RKO (cell line): Measurements from ENCODE around the gene DIAPH2.
A peak's percentile ranks its signal among the peaks of the same experiment; 100 is the strongest.
"Not testable (repeated sequence)": the region's sequence is repeated elsewhere in the genome, so short reads cannot be mapped to it uniquely, and the experiment has no call there.

Source experiments
- DNase-seq: peaks from one replicate; pipeline ENCODE4 v3.0.0-alpha.2; 2016; ENCODE audit warnings: low spot score

DIAPH2 gene

DNA sequence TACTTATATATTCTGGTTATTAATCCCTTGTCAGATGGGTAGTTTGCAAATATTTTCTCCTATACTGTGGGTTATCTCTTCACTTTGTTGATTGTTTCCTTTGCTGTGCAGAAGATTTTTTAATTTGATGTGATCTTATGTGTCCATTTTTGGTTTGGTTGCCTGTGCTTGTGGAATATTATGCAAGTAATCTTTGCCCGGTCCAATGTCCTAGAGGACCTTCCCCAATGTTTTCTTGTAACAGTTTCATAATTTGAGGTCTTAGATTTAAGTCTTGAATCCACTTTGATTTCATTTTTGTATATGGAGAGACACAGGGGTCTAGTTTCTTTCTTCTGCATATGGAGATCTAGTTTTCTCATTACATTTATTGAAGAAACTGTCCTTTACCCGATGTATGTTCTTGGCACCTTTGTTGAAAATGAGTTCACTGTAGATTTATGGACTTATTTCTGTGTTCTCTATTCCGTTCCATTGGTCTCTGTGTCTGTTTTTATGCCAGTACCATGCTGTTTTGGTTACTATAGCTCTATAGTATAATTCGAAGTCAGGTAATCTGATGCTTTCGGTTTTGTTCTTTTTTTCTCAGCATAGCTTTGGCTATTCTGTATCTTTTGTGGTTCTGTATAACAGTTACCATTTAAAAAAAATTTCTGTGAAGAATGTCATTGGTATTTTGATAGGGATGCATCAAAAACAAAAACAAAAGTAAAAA is 34.7 kb downstream of the DIAPH2 start:
- DNase-seq: no peak

DNA sequence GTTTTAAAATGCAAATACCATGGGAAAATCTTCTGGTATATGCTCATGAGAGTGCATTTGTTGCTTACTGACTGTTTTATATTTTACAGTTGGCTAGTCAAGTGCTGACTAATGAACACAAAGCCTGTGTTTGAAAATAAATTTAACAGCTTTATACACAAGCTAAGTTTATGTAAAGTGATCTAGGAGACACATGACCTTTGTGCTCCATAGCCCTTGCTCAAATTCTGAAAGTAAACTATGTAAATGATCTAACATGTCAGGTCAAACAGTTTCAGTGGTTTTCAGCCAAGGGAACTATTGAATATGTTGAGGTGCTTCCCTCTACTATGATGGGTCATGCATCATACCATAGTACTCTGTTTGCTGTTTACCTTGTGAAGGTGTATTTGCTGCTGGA is 36.7 kb downstream of the DIAPH2 start:
- DNase-seq: no peak

DNA sequence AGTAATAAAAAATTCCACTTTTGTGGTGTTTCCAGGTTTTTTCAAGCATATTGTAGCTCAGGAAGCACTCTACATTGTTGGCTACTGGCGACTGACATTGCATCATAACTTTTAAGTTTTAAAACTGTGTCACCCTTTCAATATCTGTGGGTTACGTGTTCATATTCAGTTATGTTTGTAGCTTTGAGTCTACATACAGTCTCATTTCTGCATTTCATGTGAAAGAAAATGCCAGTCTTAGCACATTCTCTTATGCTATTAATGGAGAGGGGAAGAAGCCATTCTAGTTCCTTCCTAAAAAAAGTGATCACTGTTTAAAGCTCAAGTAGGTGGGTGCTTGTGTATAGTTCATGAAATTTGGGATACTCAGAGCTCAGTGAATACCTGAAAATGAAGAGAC is 38.1 kb downstream of the DIAPH2 start:
- DNase-seq: no peak

- no peak for DNase-seq
Measured at GRCh38 chrX:96729053-96729452, 44.4 kb downstream of the DIAPH2 start.

DNA sequence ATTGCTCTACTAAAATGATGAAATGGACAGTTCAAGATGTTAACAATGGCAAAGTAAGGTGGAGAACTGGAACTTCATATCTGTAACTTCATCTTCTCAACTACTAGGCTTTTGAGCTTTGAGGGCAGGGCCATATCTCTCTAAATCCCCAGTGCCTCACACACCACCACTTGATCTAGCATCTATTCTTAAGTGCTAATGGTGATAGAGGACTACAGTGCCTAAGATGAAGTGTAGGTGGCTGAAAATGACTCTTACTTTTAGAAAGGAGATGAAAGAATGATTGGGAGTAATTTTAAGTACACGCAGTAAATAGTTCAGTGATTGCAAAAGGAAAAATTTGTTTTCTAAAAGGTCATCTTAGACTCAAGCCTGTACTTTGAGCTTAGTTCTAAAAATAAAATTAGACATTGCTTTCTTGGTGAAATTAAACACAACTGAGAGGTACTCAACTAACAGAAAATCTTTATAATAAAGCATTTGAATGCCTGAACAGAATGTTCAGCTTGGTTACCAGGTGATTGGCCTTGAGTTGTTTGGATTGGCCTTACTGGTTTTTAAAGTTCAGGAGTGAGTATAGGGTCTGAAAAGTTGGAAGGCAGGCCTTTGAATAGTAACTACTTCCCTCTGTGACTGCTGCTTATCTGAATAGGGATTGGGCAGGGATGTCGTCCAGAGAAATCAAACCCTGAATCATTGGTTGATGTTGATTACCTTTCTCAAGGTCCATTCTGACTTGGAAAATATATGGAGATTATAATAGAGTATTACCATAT is 45.4 kb downstream of the DIAPH2 start:
- DNase-seq: no peak

GRCh38 chrX:96731000-96731399 is 46.4 kb downstream of the DIAPH2 start:
- not testable (repeated sequence) for DNase-seq

- DNase-seq: no peak
Measured at GRCh38 chrX:96743367-96744073, 58.9 kb downstream of the DIAPH2 start.

DNA sequence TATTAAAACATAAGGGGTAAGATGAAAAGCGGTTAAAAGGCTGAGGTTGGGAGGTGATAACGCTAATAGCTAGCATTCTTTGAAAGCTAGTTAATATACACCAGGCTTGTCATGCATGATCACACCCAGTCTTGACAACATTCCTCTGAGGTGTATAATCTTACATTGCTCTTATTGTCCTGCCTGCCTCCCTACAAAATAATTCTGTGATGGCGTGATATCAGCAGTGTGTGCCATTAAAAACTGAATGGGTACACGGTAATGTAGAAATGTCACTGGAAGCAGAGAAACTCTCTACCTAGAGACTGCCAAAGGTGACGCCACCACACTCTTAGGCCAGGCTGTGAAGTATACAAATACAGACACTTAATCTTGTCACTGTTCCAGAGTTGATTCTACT is 68.1 kb downstream of the DIAPH2 start:
- no peak for DNase-seq

DNA sequence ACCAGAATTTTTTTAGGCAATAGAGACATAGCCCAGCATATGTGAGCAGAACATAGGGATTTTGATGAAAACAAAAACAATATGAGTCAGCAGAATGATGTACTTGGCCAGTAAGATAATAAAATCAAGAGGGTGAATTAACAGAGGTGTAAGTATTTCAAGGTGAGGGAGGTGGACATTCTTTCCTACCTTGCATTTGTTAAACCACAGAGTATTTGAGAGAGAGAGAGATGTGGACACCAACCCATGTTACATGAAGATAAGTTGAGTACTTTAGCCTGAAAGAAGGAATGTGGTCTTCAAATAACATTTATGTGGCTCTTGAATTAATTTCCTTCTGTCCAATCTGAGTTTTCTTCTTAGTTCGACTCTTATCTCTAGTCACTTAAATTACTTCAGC is 68.6 kb downstream of the DIAPH2 start:
- DNase-seq: no peak

DNA sequence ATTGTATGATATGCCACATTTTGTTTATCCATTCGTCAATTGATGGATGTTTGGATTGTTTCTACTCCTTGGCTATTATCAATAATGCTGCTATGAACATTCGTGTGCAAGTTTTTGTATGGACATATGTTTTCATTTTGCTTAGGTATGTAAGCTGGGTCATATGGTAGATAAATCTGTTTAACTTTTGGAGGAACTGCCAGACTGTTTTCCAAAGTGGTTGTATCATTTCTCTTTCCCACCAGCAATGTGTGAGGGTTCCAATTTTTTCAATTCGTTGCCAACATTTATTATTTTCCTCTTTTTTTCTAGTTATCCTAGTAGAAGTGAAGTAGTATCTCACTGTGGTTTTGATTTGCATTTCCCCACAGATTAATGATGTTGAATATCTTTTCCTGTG is 71.8 kb downstream of the DIAPH2 start:
- DNase-seq: no peak

GRCh38 chrX:96761566-96761965 is 76.9 kb downstream of the DIAPH2 start:
- DNase-seq: no peak

GRCh38 chrX:96763608-96764007 is 79.0 kb downstream of the DIAPH2 start:
- no peak for DNase-seq

GRCh38 chrX:96764864-96765263 is 80.2 kb downstream of the DIAPH2 start:
- DNase-seq: no peak

- peak; percentile 38 for DNase-seq
Measured at GRCh38 chrX:96770315-96770714, 85.7 kb downstream of the DIAPH2 start.

DNA sequence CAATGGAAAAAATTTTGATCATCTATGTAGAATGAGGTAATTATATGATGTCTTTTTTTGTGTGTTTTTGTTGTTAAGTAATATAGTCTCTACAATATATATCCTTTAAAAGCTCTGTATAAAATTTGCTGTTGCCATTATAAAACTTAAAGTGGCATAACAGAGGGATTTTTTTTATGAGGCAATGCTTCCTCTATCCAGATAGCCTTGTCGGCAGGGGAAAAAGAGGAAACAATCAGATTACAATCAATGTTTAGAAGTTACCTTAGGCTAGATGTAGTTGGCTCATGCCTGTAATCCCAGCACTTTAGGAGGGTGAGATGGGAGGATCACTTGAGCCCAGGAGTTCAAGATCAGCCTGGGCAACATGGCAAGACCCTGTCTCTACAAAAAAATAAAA is 86.8 kb downstream of the DIAPH2 start:
- DNase-seq: no peak

- DNase-seq: no peak
Measured at GRCh38 chrX:96774116-96774515, 89.5 kb downstream of the DIAPH2 start.

- peak; percentile 16 for DNase-seq
Measured at GRCh38 chrX:96776966-96777365, 92.3 kb downstream of the DIAPH2 start.

DNA sequence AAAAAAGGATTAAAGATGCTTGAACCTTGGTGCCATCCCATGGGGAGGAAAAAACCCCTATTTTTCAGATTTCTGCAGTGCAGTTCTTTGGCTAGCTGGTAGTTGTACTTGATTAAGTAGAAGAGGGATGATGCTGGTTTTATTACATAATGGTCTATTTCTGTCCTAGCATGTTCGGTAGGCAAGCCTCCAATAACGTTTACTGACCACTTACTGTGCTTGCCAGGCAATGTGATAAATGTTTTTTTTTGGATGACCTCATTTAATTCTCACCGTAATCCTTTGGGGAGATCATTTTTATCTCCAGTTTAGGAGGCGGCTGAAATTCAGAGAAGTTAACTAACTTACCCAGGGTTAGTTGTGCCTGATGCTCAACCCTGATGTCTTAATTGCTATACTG is 106.9 kb downstream of the DIAPH2 start:
- no peak for DNase-seq

GRCh38 chrX:96792047-96792446 is 107.4 kb downstream of the DIAPH2 start:
- DNase-seq: no peak

DNA sequence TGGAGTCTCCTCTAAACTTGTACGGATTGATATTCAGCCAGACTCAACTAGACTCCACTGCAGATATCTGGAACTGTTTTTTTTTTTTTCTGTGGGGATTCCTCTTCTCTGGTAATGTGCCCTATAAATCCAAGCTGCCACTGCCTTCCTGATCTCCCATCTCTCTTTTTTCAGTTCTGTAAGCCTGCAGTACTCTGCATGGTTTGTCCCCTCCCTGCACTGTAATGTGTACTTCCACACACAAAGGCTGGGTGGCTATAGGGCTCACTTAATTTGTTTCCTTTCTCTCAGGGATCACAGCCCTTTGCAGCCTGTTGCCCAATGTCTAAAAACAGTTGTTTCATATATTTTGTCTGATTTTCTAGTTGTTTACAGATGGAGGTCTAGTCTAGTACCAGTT is 114.3 kb downstream of the DIAPH2 start:
- no peak for DNase-seq

DNA sequence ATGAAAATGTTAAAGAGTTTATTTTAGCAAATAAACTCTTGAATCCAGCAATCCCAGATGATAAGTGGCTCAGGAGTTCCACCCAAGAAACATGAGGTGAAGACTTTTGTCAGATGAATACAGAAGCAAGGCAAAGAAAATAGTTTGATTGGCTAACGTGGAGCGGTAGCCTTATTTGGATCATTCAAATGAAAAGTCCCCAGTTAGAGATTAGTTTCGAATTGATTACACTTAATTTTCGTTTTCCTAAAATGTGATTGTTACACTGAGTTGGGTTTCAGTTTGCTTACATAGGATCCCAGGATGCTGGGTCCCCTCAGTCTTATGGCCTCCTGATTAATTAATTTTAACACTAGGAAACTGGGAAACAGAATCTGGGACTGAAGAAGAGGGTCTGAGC is 122.7 kb downstream of the DIAPH2 start:
- DNase-seq: no peak

- DNase-seq: no peak
Measured at GRCh38 chrX:96820935-96821334, 136.3 kb downstream of the DIAPH2 start.

- no peak for DNase-seq
Measured at GRCh38 chrX:96824166-96824565, 139.5 kb downstream of the DIAPH2 start.
